Measurements from ENCODE around the gene RBM26. TPM values are rescaled to one million over a fixed set of nuclear protein-coding genes. Genes with fewer than 3 reads are reported as not detected.

RBM26 gene
- total RNA-seq, 6 donors from 2014 or later = 27.7 to 70.1 (median 32.9) TPM

DNA sequence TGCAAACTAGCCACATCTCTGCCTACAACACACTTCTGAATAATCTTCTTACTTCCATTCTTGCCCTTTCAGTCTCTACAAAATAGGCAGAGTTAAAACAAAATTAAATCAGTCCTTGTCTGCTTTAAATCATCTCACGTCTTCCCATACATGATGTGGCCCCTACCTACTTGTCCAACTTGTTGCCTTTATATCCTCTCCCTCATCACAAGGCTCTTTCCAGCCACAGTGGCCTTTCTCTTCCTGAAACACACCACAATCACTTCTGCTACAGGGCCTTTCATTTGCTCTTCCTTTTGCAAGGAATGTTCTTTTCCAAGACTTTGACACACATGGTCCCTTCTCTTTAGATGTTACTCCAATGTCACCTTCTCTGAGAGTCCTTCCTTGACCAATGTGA, 1.7 kb downstream of the RBM26 start:
- H3K27me3 ChIP-seq = no peaks in the 10 kb centered on the region
- WGBS, 2 donors = 10 to 17% methylated on average over 1 of the region's 1 CpG
- H3K27ac ChIP-seq = peak overlapping the region in 1 of 4 donors; percentile 93
- no peaks in the 10 kb centered on the region for H3K9me3 ChIP-seq
- DNase-seq (no peak), ATAC-seq (ENCODE audit: low FRiP score in 2 of 2) (no peak)
- peaks cover 42 to 56% (median 44%) of the 10 kb centered on the region in 4 donors for H3K4me1 ChIP-seq
- H3K36me3 ChIP-seq = peaks cover 0 to 8% (median 0%) of the 10 kb centered on the region in 4 donors
- peak overlapping the region in 3 of 4 donors; percentile 66 to 84 (median 68) for H3K4me3 ChIP-seq
- TF ChIP-seq POLR2AphosphoS5 (IDR thresholded peaks at IDR 0.05) (no peak), EP300 (IDR thresholded peaks at IDR 0.05) (no peak)
- TF ChIP-seq, protein P1, sequence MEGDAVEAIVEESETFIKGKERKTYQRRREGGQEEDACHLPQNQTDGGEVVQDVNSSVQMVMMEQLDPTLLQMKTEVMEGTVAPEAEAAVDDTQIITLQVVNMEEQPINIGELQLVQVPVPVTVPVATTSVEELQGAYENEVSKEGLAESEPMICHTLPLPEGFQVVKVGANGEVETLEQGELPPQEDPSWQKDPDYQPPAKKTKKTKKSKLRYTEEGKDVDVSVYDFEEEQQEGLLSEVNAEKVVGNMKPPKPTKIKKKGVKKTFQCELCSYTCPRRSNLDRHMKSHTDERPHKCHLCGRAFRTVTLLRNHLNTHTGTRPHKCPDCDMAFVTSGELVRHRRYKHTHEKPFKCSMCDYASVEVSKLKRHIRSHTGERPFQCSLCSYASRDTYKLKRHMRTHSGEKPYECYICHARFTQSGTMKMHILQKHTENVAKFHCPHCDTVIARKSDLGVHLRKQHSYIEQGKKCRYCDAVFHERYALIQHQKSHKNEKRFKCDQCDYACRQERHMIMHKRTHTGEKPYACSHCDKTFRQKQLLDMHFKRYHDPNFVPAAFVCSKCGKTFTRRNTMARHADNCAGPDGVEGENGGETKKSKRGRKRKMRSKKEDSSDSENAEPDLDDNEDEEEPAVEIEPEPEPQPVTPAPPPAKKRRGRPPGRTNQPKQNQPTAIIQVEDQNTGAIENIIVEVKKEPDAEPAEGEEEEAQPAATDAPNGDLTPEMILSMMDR (IDR thresholded peaks at IDR 0.05) = no peak

DNA sequence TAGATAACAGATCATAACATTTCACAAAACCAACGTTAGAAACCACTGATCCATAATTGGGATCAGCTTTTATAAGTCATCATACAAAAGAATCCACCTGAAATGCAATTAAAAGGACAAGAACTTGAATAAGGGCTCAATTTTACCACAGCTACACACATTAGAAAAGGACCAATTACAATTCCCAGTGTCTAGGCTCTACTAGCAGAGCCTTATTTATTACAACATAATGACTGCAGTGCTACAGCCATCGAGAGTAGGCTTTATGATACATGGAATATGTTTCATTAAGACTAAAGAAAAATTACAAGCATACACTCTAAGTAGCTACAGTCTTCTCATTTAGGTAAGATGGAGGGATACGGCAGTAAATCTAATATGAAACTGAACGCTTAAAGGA, 2.9 kb downstream of the RBM26 start:
- no peak for ATAC-seq (ENCODE audit: low FRiP score in 2 of 2)
- H3K36me3 ChIP-seq = peaks cover 0 to 9% (median 0%) of the 10 kb centered on the region in 4 donors
- WGBS, 2 donors = 42 to 43% methylated on average over 4 of the region's 4 CpGs
- no peaks in the 10 kb centered on the region for H3K9me3 ChIP-seq
- TF ChIP-seq EP300 (IDR thresholded peaks at IDR 0.05) (no peak), POLR2A (IDR thresholded peaks at IDR 0.05) (no peak), POLR2AphosphoS5 (IDR thresholded peaks at IDR 0.05) (no peak)
- TF ChIP-seq, protein P1 (IDR thresholded peaks at IDR 0.05) = no peak
- peak overlapping the region in 3 of 4 donors; percentile 66 to 84 (median 68) for H3K4me3 ChIP-seq
- no peaks in the 10 kb centered on the region for H3K27me3 ChIP-seq
- H3K4me1 ChIP-seq = peaks cover 42 to 58% (median 47%) of the 10 kb centered on the region in 4 donors
- peak overlapping the region; percentile 7 to 93 (median 12) for H3K27ac ChIP-seq
- DNase-seq = no peak

DNA sequence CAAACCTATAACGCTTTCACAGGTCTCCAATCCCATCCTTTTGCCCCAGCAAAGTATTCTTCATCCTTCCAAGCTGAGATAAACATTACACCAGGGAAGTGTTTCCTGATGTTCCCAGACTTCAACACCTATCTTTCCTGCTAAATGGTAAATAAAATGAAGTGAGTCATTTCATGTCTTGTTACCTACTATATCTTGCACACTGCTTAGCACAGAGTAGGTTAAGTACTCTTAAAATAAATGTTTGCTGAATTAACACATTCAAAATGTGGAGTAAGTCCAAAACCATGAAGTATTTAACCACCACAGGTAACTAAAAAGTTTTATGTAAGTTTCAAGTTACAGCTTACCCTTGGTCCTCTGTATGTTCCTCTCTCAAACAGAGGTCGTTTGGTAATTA, 3.4 kb downstream of the RBM26 start:
- peaks cover 42 to 60% (median 47%) of the 10 kb centered on the region in 4 donors for H3K4me1 ChIP-seq

DNA sequence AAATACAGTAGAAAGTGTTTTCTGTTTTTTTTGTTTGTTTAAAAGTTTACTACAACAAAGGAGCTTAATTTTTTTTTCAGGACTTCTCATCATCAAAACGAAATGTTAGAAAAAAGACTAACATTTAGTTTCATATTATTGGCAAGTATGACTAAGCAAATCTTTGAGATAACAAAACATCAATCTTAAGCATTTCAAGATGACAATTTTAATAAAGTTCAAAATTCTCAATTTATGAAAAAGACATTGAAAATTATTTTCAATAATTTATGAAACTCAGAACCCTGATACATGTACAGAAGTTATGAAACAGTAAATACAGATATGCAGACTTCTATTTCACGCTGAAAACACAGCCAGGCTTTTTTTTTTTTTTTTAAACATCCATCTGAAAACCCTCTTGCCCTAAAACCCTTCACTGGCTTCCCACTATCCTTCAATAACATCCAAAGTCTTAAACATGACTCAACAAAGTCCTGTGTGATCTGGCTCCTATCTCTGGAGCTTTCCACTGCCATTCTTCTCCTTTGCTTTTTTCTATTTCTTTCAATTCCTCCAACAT, 3.9 kb downstream of the RBM26 start:
- H3K4me3 ChIP-seq = no peak overlapping the region

More for the DNA sequence above, 3.4 kb downstream of the RBM26 start:
- TF ChIP-seq EP300 (IDR thresholded peaks at IDR 0.05) = no peak
- TF ChIP-seq POLR2AphosphoS5 (IDR thresholded peaks at IDR 0.05) = no peak
- TF ChIP-seq, protein P1 (IDR thresholded peaks at IDR 0.05) = no peak
- no peak for TF ChIP-seq POLR2A (IDR thresholded peaks at IDR 0.05)
- Histone ChIP-seq H3K9me3 (no peaks in the 10 kb centered on the region), H3K27ac (peak overlapping the region; percentile 14 to 93 (median 50)), H3K27me3 (no peaks in the 10 kb centered on the region), H3K36me3 (peaks cover 0 to 9% (median 0%) of the 10 kb centered on the region in 4 donors), H3K4me3 (peak overlapping the region in 1 of 4 donors; percentile 84)
- 31 to 39% methylated on average over 2 of the region's 2 CpGs for WGBS, 2 donors
- DNase-seq = no peak
- no peak for ATAC-seq (ENCODE audit: low FRiP score in 2 of 2)

More for the DNA sequence above, 3.9 kb downstream of the RBM26 start:
- DNase-seq (no peak), ATAC-seq (ENCODE audit: low FRiP score in 2 of 2) (no peak)
- peaks cover 0 to 10% (median 0%) of the 10 kb centered on the region in 4 donors for H3K36me3 ChIP-seq
- 33 to 40% methylated on average over 2 of the region's 2 CpGs for WGBS, 2 donors
- H3K27me3 ChIP-seq = no peaks in the 10 kb centered on the region
- H3K27ac ChIP-seq = peak overlapping the region in 3 of 4 donors; percentile 28 to 73 (median 58)
- no peaks in the 10 kb centered on the region for H3K9me3 ChIP-seq
- TF ChIP-seq, protein P1 (IDR thresholded peaks at IDR 0.05) = no peak
- TF ChIP-seq EP300 (IDR thresholded peaks at IDR 0.05) (no peak), POLR2A (IDR thresholded peaks at IDR 0.05) (no peak), POLR2AphosphoS5 (IDR thresholded peaks at IDR 0.05) (no peak)
- H3K4me1 ChIP-seq = peaks cover 40 to 55% (median 45%) of the 10 kb centered on the region in 4 donors
